Small intestine (tissue), 7 donors: ENCODE measurements around the gene RFC1. TPM values are rescaled to one million over a fixed set of nuclear protein-coding genes. Genes with fewer than 3 reads are reported as not detected.

Experiments used
- DNase-seq, 2 donors: peaks; one replicate each; pipeline versions ENCODE4 v3.0.0 to v3.0.0-alpha.2; 2013
- FAIRE-seq: peaks from 2 replicates; lab custom pipeline; 2012; peaks lifted over from hg19 to GRCh38; lab: Jason Lieb, UNC
- H3K27ac ChIP-seq, 3 donors: one replicate each; pipeline ENCODE4 v1.5.1; 2013; ENCODE audit warnings: low read length in 2 of 3, mild to moderate bottlenecking in 2 of 3, control low read depth in 1 of 3, inconsistent platforms in 1 of 3, low read depth in 1 of 3, moderate library complexity in 1 of 3
- H3K27me3 ChIP-seq, 3 donors: one replicate each; pipeline ENCODE4 v1.6.1; 2013; ENCODE audit warnings: low read length in 3 of 3, inconsistent platforms in 1 of 3; ENCODE audit not compliant: control insufficient read depth in 3 of 3, insufficient read depth in 3 of 3
- H3K36me3 ChIP-seq, 3 donors: one replicate each; pipeline ENCODE4 v1.6.1; 2013; ENCODE audit warnings: low read length in 3 of 3, inconsistent platforms in 1 of 3, low read depth in 1 of 3, mild to moderate bottlenecking in 1 of 3, moderate library complexity in 1 of 3; ENCODE audit not compliant: control insufficient read depth in 3 of 3, insufficient read depth in 2 of 3
- H3K4me1 ChIP-seq, 3 donors: one replicate each; pipeline ENCODE4 v1.6.1; 2013; ENCODE audit warnings: low read length in 2 of 3, inconsistent platforms in 1 of 3, low read depth in 1 of 3, mild to moderate bottlenecking in 1 of 3, moderate library complexity in 1 of 3; ENCODE audit not compliant: control insufficient read depth in 3 of 3, insufficient read depth in 2 of 3
- H3K4me3 ChIP-seq, 3 donors: one replicate each; pipeline ENCODE4 v1.5.1; 2013; ENCODE audit warnings: low read length in 3 of 3, control low read depth in 1 of 3, inconsistent platforms in 1 of 3, low read depth in 1 of 3, mild to moderate bottlenecking in 1 of 3, moderate library complexity in 1 of 3
- H3K9me3 ChIP-seq, 2 donors: one replicate each; pipeline ENCODE4 v1.6.1; 2013; ENCODE audit warnings: low read depth in 1 of 2, low read length in 1 of 2; ENCODE audit not compliant: control insufficient read depth in 2 of 2, insufficient read depth in 1 of 2
- WGBS, 3 donors: extraction: QIAGEN DNeasy Blood & Tissue Kit; methylation state at CpG; one replicate each; pipeline ENCODE4 v1.1.7; 2013; 5-methylcytosine and 5-hydroxymethylcytosine counted together
- polyA plus RNA-seq, 4 donors: library from polyadenylated mRNA; stranded (reverse) in 3 of 4; unstranded in 1 of 4; fragments of 200-250 nt in 3 of 4; fragments of 120-200 nt in 1 of 4; gene quantifications; one replicate each; pipeline versions ENCODE4 v1.2.1 to v1.2.3, GENCODE V29; 2013
- donor health status: healthy with polysubstance abuse.
- donor health status: control.
- donor health status: control.
- donor health status: Bipolar disorder and iron deficiency.
- donor health status: healthy.

Gene RFC1
- polyA plus RNA-seq, 4 donors: 7.4 to 42.0 (median 15.5) TPM

- H3K4me3 ChIP-seq: no peak overlapping the region
- H3K9me3 ChIP-seq: no peaks in the 10 kb centered on the region
- H3K36me3 ChIP-seq: peaks cover 2 to 6% (median 2%) of the 10 kb centered on the region in 3 donors
- DNase-seq (no peak), FAIRE-seq (no peak)
- H3K27ac ChIP-seq: no peak overlapping the region
- H3K4me1 ChIP-seq: peaks cover 0 to 3% (median 0%) of the 10 kb centered on the region in 3 donors
- 91 to 97% (median 97%) methylated on average over 1 of the region's 1 CpG for WGBS, 3 donors
- no peaks in the 10 kb centered on the region for H3K27me3 ChIP-seq
Observed at GRCh38 chr4:39330353-39330752, 35.8 kb downstream of the RFC1 start.

- DNase-seq: no peak
- Histone ChIP-seq H3K27ac (no peak overlapping the region), H3K9me3 (no peaks in the 10 kb centered on the region), H3K4me3 (no peak overlapping the region), H3K36me3 (peaks cover 2 to 16% (median 8%) of the 10 kb centered on the region in 3 donors), H3K27me3 (no peaks in the 10 kb centered on the region), H3K4me1 (peaks cover 0 to 3% (median 0%) of the 10 kb centered on the region in 3 donors)
- FAIRE-seq: no peak
- WGBS, 3 donors: 99 to 100% (median 99%) methylated on average over 2 of the region's 2 CpGs
Observed at GRCh38 chr4:39326468-39326977, 39.6 kb downstream of the RFC1 start.

- FAIRE-seq (no peak), DNase-seq (no peak)
- H3K9me3 ChIP-seq: no peaks in the 10 kb centered on the region
- H3K27ac ChIP-seq: no peak overlapping the region
- H3K36me3 ChIP-seq: peaks cover 2 to 18% (median 8%) of the 10 kb centered on the region in 3 donors
- H3K4me1 ChIP-seq: peaks cover 0 to 3% (median 0%) of the 10 kb centered on the region in 3 donors
- H3K4me3 ChIP-seq: no peak overlapping the region
- H3K27me3 ChIP-seq: no peaks in the 10 kb centered on the region
- 85 to 95% (median 93%) methylated on average over 4 of the region's 4 CpGs for whole genome bisulfite sequencing, 3 donors
Observed at GRCh38 chr4:39324897-39325613, 41.1 kb downstream of the RFC1 start.

GRCh38 chr4:39324446-39324845 is 41.7 kb downstream of the RFC1 start:
- Histone ChIP-seq H3K4me1 (peaks cover 0 to 3% (median 0%) of the 10 kb centered on the region in 3 donors), H3K27ac (no peak overlapping the region), H3K27me3 (no peaks in the 10 kb centered on the region), H3K9me3 (no peaks in the 10 kb centered on the region), H3K4me3 (no peak overlapping the region), H3K36me3 (peaks cover 2 to 21% (median 13%) of the 10 kb centered on the region in 3 donors)
- WGBS, 3 donors: 62 to 84% (median 72%) methylated on average over 2 of the region's 2 CpGs
- FAIRE-seq (no peak), DNase-seq (no peak)

- Histone ChIP-seq H3K4me1 (peaks cover 0 to 3% (median 0%) of the 10 kb centered on the region in 3 donors), H3K36me3 (peaks cover 2 to 24% (median 13%) of the 10 kb centered on the region in 3 donors), H3K9me3 (no peaks in the 10 kb centered on the region), H3K4me3 (no peak overlapping the region), H3K27me3 (no peaks in the 10 kb centered on the region), H3K27ac (no peak overlapping the region)
- DNase-seq: no peak
- 100% methylated on average over 1 of the region's 1 CpG for WGBS, 3 donors
- peak; percentile 30 for FAIRE-seq
Observed at GRCh38 chr4:39323821-39324220, 42.3 kb downstream of the RFC1 start.

- DNase-seq (no peak), FAIRE-seq (no peak)
- no peak overlapping the region for H3K4me3 ChIP-seq
- H3K36me3 ChIP-seq: peaks cover 3 to 26% (median 14%) of the 10 kb centered on the region in 3 donors
- no peaks in the 10 kb centered on the region for H3K27me3 ChIP-seq
- no peaks in the 10 kb centered on the region for H3K4me1 ChIP-seq
- no peaks in the 10 kb centered on the region for H3K9me3 ChIP-seq
- no peak overlapping the region for H3K27ac ChIP-seq
Observed at GRCh38 chr4:39320381-39321115, 45.6 kb downstream of the RFC1 start.

GRCh38 chr4:39319676-39320075 is 46.5 kb downstream of the RFC1 start:
- H3K9me3 ChIP-seq: no peaks in the 10 kb centered on the region
- H3K4me3 ChIP-seq: no peak overlapping the region
- peaks cover 3 to 24% (median 16%) of the 10 kb centered on the region in 3 donors for H3K36me3 ChIP-seq
- H3K27me3 ChIP-seq: no peaks in the 10 kb centered on the region
- H3K27ac ChIP-seq: no peak overlapping the region
- WGBS, 3 donors: 93% methylated on average over 4 of the region's 4 CpGs
- DNase-seq (no peak), FAIRE-seq (no peak)
- no peaks in the 10 kb centered on the region for H3K4me1 ChIP-seq

GRCh38 chr4:39312816-39313215 is 53.3 kb downstream of the RFC1 start:
- Histone ChIP-seq H3K27me3 (no peaks in the 10 kb centered on the region), H3K36me3 (peaks cover 4 to 30% (median 22%) of the 10 kb centered on the region in 3 donors), H3K4me3 (no peak overlapping the region), H3K9me3 (no peaks in the 10 kb centered on the region), H3K27ac (no peak overlapping the region), H3K4me1 (no peaks in the 10 kb centered on the region)
- WGBS, 3 donors: 61 to 62% (median 61%) methylated on average over 4 of the region's 4 CpGs
- DNase-seq (no peak), FAIRE-seq (no peak)
